HEK293 (cell line): ENCODE results near the gene DDC.
"Not testable (repeated sequence)": the region's sequence is repeated elsewhere in the genome, so short reads cannot be mapped to it uniquely, and the experiment has no call there.

Experiments
- CTCF ChIA-PET: fragments of 350-600 bp; formaldehyde crosslinking; extraction: SDS; loops from one replicate; lab custom pipeline; 2021; ENCODE audit warnings: antibody characterized with exemption; lab: Yijun Ruan, JAX
- POLR2A ChIA-PET: fragments of 300-600 bp; formaldehyde crosslinking; extraction: SDS; loops from one replicate; lab custom pipeline; 2020; ENCODE audit warnings: antibody characterized with exemption, inconsistent platforms; lab: Yijun Ruan, JAX
- H3K27ac ChIP-seq: fragments of 200-500 bp; sonication (Bioruptor generic); 2 replicates; pipeline ENCODE4 v1.5.1; 2014; ENCODE audit warnings: low read depth, low read length, control low read depth, inconsistent platforms; ENCODE audit errors: extremely low read depth
- H3K36me3 ChIP-seq, 2 experiments: fragments of 200-500 bp in 1 of 2; sonication (Bioruptor generic) in 1 of 2; 1 replicate in 1 of 2; 2 replicates in 1 of 2; pipeline ENCODE4 v1.5.1; 2014 to 2017; ENCODE audit warnings: inconsistent platforms in 2 of 2, low read length in 2 of 2; ENCODE audit not compliant: control insufficient read depth in 2 of 2, insufficient read depth in 1 of 2
- H3K4me1 ChIP-seq: fragments of 200-500 bp; sonication (Bioruptor generic); 2 replicates; pipeline ENCODE4 v1.5.1; 2014; ENCODE audit warnings: mild to moderate bottlenecking, low read length, inconsistent platforms; ENCODE audit not compliant: control insufficient read depth, insufficient read depth
- H3K4me3 ChIP-seq: 2 replicates; pipeline ENCODE4 v1.5.1; 2011; ENCODE audit warnings: low read depth, mild to moderate bottlenecking, control low read depth, low read length, moderate library complexity
- H3K9me3 ChIP-seq: fragments of 200-500 bp; sonication (Bioruptor generic); 2 replicates; pipeline ENCODE4 v1.5.1; 2014; ENCODE audit warnings: low read depth, low read length, inconsistent platforms; ENCODE audit not compliant: control insufficient read depth, insufficient read depth
- EGR2 ChIP-seq: fragments of 450-650 bp; formaldehyde crosslinking; IDR thresholded peaks from 2 replicates; pipeline ENCODE4 v1.5.1; 2016; ENCODE audit warnings: low read depth, missing biosample characterization, missing genetic modification characterization
- KLF8 ChIP-seq: fragments of 450-650 bp; formaldehyde crosslinking; IDR thresholded peaks from 2 replicates; pipeline ENCODE4 v1.5.1; 2016; ENCODE audit warnings: missing biosample characterization, missing genetic modification characterization
- PRDM10 ChIP-seq: fragments of 450-650 bp; formaldehyde crosslinking; IDR thresholded peaks from 2 replicates; pipeline ENCODE4 v1.5.1; 2016; ENCODE audit warnings: missing biosample characterization, missing genetic modification characterization
- ZIC2 ChIP-seq: fragments of 450-650 bp; formaldehyde crosslinking; IDR thresholded peaks from 2 replicates; pipeline ENCODE4 v1.5.1; 2016; ENCODE audit warnings: missing biosample characterization, missing genetic modification characterization
- ZNF155 ChIP-seq: fragments of 450-650 bp; formaldehyde crosslinking; IDR thresholded peaks from 2 replicates; pipeline ENCODE4 v1.5.1; 2016; ENCODE audit warnings: missing biosample characterization, missing genetic modification characterization
- ZNF266 ChIP-seq: fragments of 450-650 bp; formaldehyde crosslinking; IDR thresholded peaks from 2 replicates; pipeline ENCODE4 v1.5.1; 2016; ENCODE audit warnings: missing biosample characterization, missing genetic modification characterization, low read depth
- ZNF514 ChIP-seq: fragments of 450-650 bp; formaldehyde crosslinking; IDR thresholded peaks from 2 replicates; pipeline ENCODE4 v1.5.1; 2016; ENCODE audit warnings: missing biosample characterization, missing genetic modification characterization
- ZNF560 ChIP-seq: fragments of 450-650 bp; formaldehyde crosslinking; IDR thresholded peaks from 2 replicates; pipeline ENCODE4 v1.5.1; 2017; ENCODE audit warnings: missing biosample characterization, missing genetic modification characterization, borderline replicate concordance
- TF ChIP-seq, protein P1 (sequence below): fragments of 450-650 bp; formaldehyde crosslinking; IDR thresholded peaks from 2 replicates; pipeline ENCODE4 v1.5.1; 2016; ENCODE audit warnings: missing biosample characterization, missing genetic modification characterization

The DDC gene

GRCh38 chr7:50528266-50529092, 36.7 kb downstream of the DDC start:
- no peak overlapping the region for H3K27ac ChIP-seq
- CTCF ChIA-PET, result no interaction called here

GRCh38 chr7:50519350-50519749, 45.9 kb downstream of the DDC start:
- H3K36me3 ChIP-seq, H3K27ac ChIP-seq, H3K4me3 ChIP-seq, H3K4me1 ChIP-seq, CTCF ChIA-PET, POLR2A ChIA-PET, H3K9me3 ChIP-seq: not testable (repeated sequence)

More at GRCh38 chr7:50528266-50529092, 36.7 kb downstream of the DDC start:
- POLR2A ChIA-PET, result no interaction called here
- no peaks in the 10 kb centered on the region for H3K36me3 ChIP-seq
- H3K9me3 ChIP-seq, result no peaks in the 10 kb centered on the region
- no peak overlapping the region for H3K4me3 ChIP-seq
- no peaks in the 10 kb centered on the region for H3K4me1 ChIP-seq
- TF ChIP-seq ZNF155 (tag by site-specific recombination), result no peak
- no peak for TF ChIP-seq ZNF560 (tag by site-specific recombination)
- TF ChIP-seq, protein P1, sequence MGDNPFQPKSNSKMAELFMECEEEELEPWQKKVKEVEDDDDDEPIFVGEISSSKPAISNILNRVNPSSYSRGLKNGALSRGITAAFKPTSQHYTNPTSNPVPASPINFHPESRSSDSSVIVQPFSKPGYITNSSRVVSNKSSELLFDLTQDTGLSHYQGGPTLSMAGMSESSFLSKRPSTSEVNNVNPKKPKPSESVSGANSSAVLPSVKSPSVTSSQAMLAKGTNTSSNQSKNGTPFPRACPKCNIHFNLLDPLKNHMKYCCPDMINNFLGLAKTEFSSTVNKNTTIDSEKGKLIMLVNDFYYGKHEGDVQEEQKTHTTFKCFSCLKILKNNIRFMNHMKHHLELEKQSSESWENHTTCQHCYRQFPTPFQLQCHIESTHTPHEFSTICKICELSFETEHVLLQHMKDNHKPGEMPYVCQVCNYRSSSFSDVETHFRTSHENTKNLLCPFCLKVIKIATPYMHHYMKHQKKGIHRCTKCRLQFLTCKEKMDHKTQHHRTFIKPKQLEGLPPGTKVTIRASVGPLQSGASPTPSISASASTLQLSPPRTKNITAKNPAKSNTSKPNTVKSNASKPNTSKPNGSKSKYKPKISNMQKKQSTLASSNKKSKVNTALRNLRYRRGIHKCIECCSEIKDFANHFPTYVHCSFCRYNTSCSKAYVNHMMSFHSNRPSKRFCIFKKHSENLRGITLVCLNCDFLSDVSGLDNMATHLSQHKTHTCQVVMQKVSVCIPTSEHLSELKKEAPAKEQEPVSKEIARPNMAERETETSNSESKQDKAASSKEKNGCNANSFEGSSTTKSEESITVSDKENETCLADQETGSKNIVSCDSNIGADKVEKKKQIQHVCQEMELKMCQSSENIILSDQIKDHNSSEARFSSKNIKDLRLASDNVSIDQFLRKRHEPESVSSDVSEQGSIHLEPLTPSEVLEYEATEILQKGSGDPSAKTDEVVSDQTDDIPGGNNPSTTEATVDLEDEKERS, result no peak
- TF ChIP-seq PRDM10 (tag by site-specific recombination), result no peak
- TF ChIP-seq, all 188 proteins: peak for 0

GRCh38 chr7:50513166-50513871, 51.9 kb downstream of the DDC start:
- no peaks in the 10 kb centered on the region for H3K9me3 ChIP-seq
- CTCF ChIA-PET, result interaction anchor here (0.6 kb wide), 1 partner anchor 74 kb away, joined by 3 read pairs; no protein-coding TSS in a partner anchor
- no peaks in the 10 kb centered on the region for H3K36me3 ChIP-seq
- H3K4me1 ChIP-seq, result no peaks in the 10 kb centered on the region
- H3K4me3 ChIP-seq, result no peak overlapping the region
- POLR2A ChIA-PET, result no interaction called here
- no peak overlapping the region for H3K27ac ChIP-seq
- TF ChIP-seq KLF8 (tag by site-specific recombination), result no peak
- 0 out of 2 replicates have a peak, but pooled peaks have one; percentile 22 for TF ChIP-seq ZIC2
- no peak for TF ChIP-seq ZNF514 (tag by site-specific recombination)
- 0 out of 2 replicates have a peak, but pooled peaks have one; percentile 33 for TF ChIP-seq EGR2 (tag by site-specific recombination)
- no peak for TF ChIP-seq ZNF266 (tag by site-specific recombination)
